CD4-positive, alpha-beta T cell (primary cell): Measurements from ENCODE around the gene LTO1. TPM values are rescaled to one million over a fixed set of nuclear protein-coding genes. Genes with fewer than 3 reads are reported as not detected.
"Not testable (repeated sequence)": the region's sequence is repeated elsewhere in the genome, so short reads cannot be mapped to it uniquely, and the experiment has no call there.

ENCODE experiments used
- ATAC-seq: fragments of 200-7000 bp; cut with Tn5 transposase; one replicate; pipeline ENCODE4 v1.10.0; 2022; ENCODE audit warnings: mild to moderate bottlenecking; ENCODE audit not compliant: poor library complexity
- CTCF ChIA-PET: fragments of 350-600 bp; sonication (Branson Sonifier 250); formaldehyde crosslinking; loops from one replicate; lab custom pipeline; 2021; ENCODE audit warnings: antibody characterized with exemption, inconsistent platforms; lab: Charles Lee
- POLR2A ChIA-PET: fragments of 350-600 bp; sonication (Branson Sonifier 250); formaldehyde crosslinking; loops from one replicate; lab custom pipeline; 2021; ENCODE audit warnings: antibody characterized with exemption, inconsistent platforms; lab: Charles Lee
- DNase-seq, 14 experiments: peaks; one replicate each; pipeline ENCODE4 v3.0.0-alpha.2; 2013 to 2020; ENCODE audit warnings: mixed read lengths in 2 of 14
- H3K27ac ChIP-seq, 2 donors: one replicate each; pipeline versions ENCODE4 v1.5.1 to v1.7.0; 2013; ENCODE audit warnings: low read length in 2 of 2, low read depth in 1 of 2, mild to moderate bottlenecking in 1 of 2
- H3K27me3 ChIP-seq, 2 experiments: 1 replicate in 1 of 2; 2 replicates in 1 of 2; pipeline versions ENCODE4 v1.6.1 to v1.7.0; 2013; ENCODE audit warnings: low read length in 2 of 2, control low read depth in 1 of 2, mild to moderate bottlenecking in 1 of 2, moderate library complexity in 1 of 2; ENCODE audit not compliant: insufficient read depth in 2 of 2, control insufficient read depth in 1 of 2
- H3K36me3 ChIP-seq: one replicate; pipeline ENCODE4 v1.6.1; 2013; ENCODE audit warnings: low read length, control low read depth; ENCODE audit not compliant: insufficient read depth
- H3K4me1 ChIP-seq: one replicate; pipeline ENCODE4 v1.6.1; 2013; ENCODE audit warnings: low read length, control low read depth; ENCODE audit not compliant: insufficient read depth
- H3K4me3 ChIP-seq: one replicate; pipeline ENCODE4 v1.5.1; 2013; ENCODE audit warnings: mild to moderate bottlenecking, low read length, moderate library complexity
- H3K9me3 ChIP-seq, 2 experiments: 1 replicate in 1 of 2; 2 replicates in 1 of 2; pipeline versions ENCODE4 v1.6.1 to v1.7.0; 2013; ENCODE audit warnings: low read length in 2 of 2, mild to moderate bottlenecking in 2 of 2, control low read depth in 1 of 2, moderate library complexity in 1 of 2; ENCODE audit not compliant: control insufficient read depth in 1 of 2, insufficient read depth in 1 of 2
- H3K27ac Mint-ChIP-seq: one replicate; pipeline ENCODE4 v1.8.0; 2020; ENCODE audit warnings: mixed read lengths
- H3K27me3 Mint-ChIP-seq: one replicate; pipeline ENCODE4 v1.8.0; 2021; ENCODE audit warnings: mixed read lengths
- H3K36me3 Mint-ChIP-seq: one replicate; pipeline ENCODE4 v1.8.0; 2021; ENCODE audit warnings: low read depth, mixed read lengths
- H3K4me1 Mint-ChIP-seq: one replicate; pipeline ENCODE4 v1.8.0; 2021; ENCODE audit warnings: low read depth, mixed read lengths
- H3K4me3 Mint-ChIP-seq: one replicate; pipeline ENCODE4 v1.8.0; 2020; ENCODE audit warnings: mild to moderate bottlenecking, mixed read lengths
- H3K9me3 Mint-ChIP-seq: one replicate; pipeline ENCODE4 v1.8.0; 2020; ENCODE audit warnings: mixed read lengths
- intact Hi-C, 2 experiments: fragments of 100-400 bp; cut with DNase I in 1 of 2; cut with micrococcal nuclease in 1 of 2; formaldehyde crosslinking; loops; one replicate each; pipeline versions ENCODE4 v1.15.1 to v1.9.0; 2023 to 2025; cut with DNase I, micrococcal nuclease
- total RNA-seq, 174 experiments: library from RNA in 2 of 174; stranded (reverse) in 2 of 174; gene quantifications; one replicate each; pipeline ENCODE4 v1.2.3 and lab custom pipeline; 2021 to 2026
- TF ChIP-seq, protein P1 (sequence below): fragments of 200-600 bp; IDR thresholded peaks from one replicate; pipeline ENCODE4 v1.8.0; 2022; ENCODE audit warnings: antibody characterized with exemption, mild to moderate bottlenecking

The LTO1 gene
- total RNA-seq, 2 experiments from 2014 or later = 33.5 to 35.5 TPM

- Mint-ChIP-seq H3K27me3 (peaks cover 70% of the 10 kb centered on the region), H3K9me3 (peaks cover 4% of the 10 kb centered on the region), H3K4me3 (no peak overlapping the region), H3K36me3 (no peaks in the 10 kb centered on the region), H3K27ac (no peak overlapping the region), H3K4me1 (no peaks in the 10 kb centered on the region)
- no peak overlapping the region for H3K27ac ChIP-seq
- no peak for ATAC-seq
- H3K9me3 ChIP-seq = peaks cover 0 to 3% of the 10 kb centered on the region in 2 experiments
- intact Hi-C loops = no loop called here
- H3K36me3 ChIP-seq = no peaks in the 10 kb centered on the region
- peaks cover 21 to 26% of the 10 kb centered on the region in 2 experiments for H3K27me3 ChIP-seq
- no peak overlapping the region for H3K4me3 ChIP-seq
- ChIA-PET POLR2A (no interaction called here), CTCF (interaction anchor here (0.6 kb wide), 1 partner anchor 105 kb away, joined by 3 read pairs; no protein-coding TSS in a partner anchor)
- TF ChIP-seq, protein P1, sequence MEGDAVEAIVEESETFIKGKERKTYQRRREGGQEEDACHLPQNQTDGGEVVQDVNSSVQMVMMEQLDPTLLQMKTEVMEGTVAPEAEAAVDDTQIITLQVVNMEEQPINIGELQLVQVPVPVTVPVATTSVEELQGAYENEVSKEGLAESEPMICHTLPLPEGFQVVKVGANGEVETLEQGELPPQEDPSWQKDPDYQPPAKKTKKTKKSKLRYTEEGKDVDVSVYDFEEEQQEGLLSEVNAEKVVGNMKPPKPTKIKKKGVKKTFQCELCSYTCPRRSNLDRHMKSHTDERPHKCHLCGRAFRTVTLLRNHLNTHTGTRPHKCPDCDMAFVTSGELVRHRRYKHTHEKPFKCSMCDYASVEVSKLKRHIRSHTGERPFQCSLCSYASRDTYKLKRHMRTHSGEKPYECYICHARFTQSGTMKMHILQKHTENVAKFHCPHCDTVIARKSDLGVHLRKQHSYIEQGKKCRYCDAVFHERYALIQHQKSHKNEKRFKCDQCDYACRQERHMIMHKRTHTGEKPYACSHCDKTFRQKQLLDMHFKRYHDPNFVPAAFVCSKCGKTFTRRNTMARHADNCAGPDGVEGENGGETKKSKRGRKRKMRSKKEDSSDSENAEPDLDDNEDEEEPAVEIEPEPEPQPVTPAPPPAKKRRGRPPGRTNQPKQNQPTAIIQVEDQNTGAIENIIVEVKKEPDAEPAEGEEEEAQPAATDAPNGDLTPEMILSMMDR = no peak
- no peak for DNase-seq
- H3K4me1 ChIP-seq = no peaks in the 10 kb centered on the region
These were observed 16.3 kb upstream of the LTO1 start for GRCh38 chr11:69691463-69691862.

- CTCF ChIA-PET = no interaction called here
- peaks cover 5% of the 10 kb centered on the region for H3K4me1 Mint-ChIP-seq
- H3K4me3 Mint-ChIP-seq = no peak overlapping the region
These were observed 14.5 kb upstream of the LTO1 start for GRCh38 chr11:69689484-69690319.

GRCh38 chr11:69687969-69688771, 13.0 kb upstream of the LTO1 start:
- H3K4me1 ChIP-seq, ATAC-seq, H3K27ac Mint-ChIP-seq, H3K36me3 ChIP-seq, H3K9me3 Mint-ChIP-seq, CTCF ChIA-PET, H3K4me3 Mint-ChIP-seq, H3K36me3 Mint-ChIP-seq, H3K9me3 ChIP-seq, H3K4me3 ChIP-seq, POLR2A ChIA-PET, DNase-seq, H3K27ac ChIP-seq, H3K4me1 Mint-ChIP-seq: not testable (repeated sequence)
- peaks cover 14 to 19% of the 10 kb centered on the region in 2 experiments for H3K27me3 ChIP-seq
- H3K27me3 Mint-ChIP-seq = peaks cover 51% of the 10 kb centered on the region
- intact Hi-C loops = loop anchor here (2.0 to 5.0 kb wide), 2 partner anchors 155 to 509 kb away; no protein-coding TSS in a partner anchor

More at GRCh38 chr11:69689484-69690319, 14.5 kb upstream of the LTO1 start:
- peaks cover 4% of the 10 kb centered on the region for H3K9me3 Mint-ChIP-seq
- peaks cover 0 to 3% of the 10 kb centered on the region in 2 experiments for H3K9me3 ChIP-seq
- H3K27ac ChIP-seq = no peak overlapping the region
- H3K27ac Mint-ChIP-seq = no peak overlapping the region
- DNase-seq (no peak), ATAC-seq (no peak)
- POLR2A ChIA-PET = no interaction called here
- H3K4me3 ChIP-seq = no peak overlapping the region
- TF ChIP-seq, protein P1 = no peak
- intact Hi-C loops = loop anchor here in 1 of 2 experiments (5.0 kb wide), 1 partner anchor 508 kb away; no protein-coding TSS in a partner anchor
- H3K36me3 Mint-ChIP-seq = no peaks in the 10 kb centered on the region
- H3K4me1 ChIP-seq = peaks cover 9% of the 10 kb centered on the region
- H3K27me3 ChIP-seq = peaks cover 20 to 24% of the 10 kb centered on the region in 2 experiments
- peaks cover 61% of the 10 kb centered on the region for H3K27me3 Mint-ChIP-seq
- H3K36me3 ChIP-seq = no peaks in the 10 kb centered on the region
